ENCODE data around the gene CELF6. TPM values are rescaled to one million over a fixed set of nuclear protein-coding genes. Genes with fewer than 3 reads are reported as not detected.
A peak's percentile ranks its signal among the peaks of the same experiment; 100 is the strongest.
"Not testable (repeated sequence)": the region's sequence is repeated elsewhere in the genome, so short reads cannot be mapped to it uniquely, and the experiment has no call there.

The CELF6 gene
- total RNA-seq, 1 donor from 2014 or later: 0.17 TPM

DNA sequence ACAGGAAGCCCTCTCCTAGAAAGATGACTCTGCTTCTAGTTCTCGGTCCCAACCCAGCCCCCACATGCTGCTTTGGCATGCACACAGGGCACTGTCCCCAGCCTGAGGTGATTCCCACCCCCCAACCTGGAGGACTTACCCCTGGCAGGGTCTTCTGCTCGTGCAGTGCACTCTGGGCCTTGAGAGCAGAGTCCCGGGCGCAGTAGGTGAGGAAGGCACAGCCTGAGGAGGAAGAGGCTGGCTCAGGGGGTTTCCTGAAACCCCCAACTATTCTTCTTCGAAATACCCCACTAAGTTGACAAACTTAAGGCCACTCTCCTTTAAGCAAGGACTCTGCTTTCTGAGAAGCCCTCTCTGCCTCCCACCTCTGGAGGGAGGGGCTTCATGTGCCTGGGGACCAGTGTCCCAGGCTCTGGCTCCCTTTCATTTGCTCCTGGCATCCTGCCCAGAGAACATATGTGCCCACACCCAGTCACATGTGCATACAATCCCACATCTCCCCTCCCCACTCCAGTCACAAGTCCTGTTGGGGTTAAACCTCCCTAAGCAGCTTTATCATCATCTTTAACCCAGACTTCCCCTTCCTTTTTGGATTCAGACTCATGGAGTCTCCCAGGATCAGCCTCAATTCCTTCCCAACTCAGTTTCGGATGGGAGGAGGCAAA, 4.1 kb downstream of the CELF6 start:
- no peak for DNase-seq

DNA sequence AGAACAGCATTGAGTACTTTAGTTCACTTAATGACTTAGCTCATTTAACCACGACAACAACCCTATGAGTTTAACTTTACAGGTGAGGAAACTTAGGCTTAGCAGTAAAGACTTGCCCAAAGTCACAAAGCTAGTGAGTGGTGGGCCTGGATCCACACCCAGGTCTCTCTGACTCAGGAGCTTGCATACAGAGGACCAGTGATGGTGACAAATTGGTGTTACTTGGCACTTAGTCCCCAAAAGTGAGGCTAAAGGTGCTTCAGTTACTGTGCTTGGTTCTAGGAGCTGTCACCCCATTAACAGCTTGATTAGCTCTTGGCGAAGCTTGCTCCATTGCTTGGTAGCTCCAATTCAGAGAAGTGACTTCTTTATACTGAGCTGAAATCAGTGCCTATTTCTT, 6.1 kb downstream of the CELF6 start:
- no peak for DNase-seq

DNA sequence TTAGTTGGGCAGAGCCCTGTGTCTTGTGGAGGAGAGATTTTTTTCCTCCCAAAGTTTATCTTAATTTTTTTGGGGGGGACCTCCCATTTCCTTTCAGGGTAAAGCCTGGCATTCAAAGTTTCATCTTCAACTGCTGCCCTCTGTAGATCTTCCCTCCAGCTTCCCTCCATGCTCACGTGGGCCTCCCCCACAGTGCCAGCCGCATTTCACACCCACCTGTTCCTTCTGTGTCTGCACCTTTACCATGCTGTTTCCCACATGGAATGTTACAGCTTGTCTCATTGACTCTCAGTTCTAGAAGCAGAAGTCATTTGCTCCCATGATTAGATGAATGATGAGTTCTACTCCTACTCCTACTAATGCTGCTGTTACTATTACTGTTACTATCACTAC, 6.5 kb downstream of the CELF6 start:
- no peak for DNase-seq

DNA sequence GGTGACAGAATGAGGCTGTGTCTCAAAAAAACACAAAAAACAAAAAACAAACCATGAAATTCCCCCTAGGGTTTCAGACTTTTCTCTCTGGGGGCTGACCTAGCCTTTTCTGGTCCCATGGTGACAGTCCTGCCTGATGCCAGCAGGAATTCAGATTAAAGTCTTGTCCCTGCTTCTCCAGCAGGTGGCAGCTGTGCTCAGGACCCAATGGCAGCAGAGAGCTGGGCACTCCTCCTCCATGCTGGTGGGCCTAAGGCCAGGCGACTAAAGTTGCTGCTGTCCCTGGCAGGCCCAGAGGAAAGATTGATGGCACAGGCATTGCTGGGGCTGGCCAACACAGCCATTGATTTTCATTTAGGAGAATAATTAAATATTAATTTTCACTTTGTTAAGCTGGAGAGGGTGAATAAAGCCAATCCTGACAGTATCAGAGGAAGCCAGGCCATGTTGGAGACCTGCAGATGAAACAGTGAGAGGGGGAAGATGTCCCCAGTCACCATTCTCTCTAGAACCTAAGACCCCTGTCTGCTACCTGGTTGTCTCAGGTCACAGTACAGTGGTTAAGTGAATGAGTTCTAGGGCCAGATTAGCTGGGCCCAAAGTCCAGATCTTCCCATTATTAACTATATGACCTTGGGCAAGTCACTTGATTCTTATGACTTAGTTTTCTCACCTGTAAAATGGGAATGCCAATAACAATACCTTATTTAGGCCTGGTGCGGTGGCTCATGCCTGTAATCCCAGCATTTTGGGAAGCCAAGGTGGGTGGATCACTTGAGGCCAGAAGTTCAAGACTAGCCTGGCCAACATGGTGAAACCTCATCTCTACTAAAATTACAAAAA, 7.1 kb downstream of the CELF6 start:
- peak; percentile 82 for DNase-seq

DNA sequence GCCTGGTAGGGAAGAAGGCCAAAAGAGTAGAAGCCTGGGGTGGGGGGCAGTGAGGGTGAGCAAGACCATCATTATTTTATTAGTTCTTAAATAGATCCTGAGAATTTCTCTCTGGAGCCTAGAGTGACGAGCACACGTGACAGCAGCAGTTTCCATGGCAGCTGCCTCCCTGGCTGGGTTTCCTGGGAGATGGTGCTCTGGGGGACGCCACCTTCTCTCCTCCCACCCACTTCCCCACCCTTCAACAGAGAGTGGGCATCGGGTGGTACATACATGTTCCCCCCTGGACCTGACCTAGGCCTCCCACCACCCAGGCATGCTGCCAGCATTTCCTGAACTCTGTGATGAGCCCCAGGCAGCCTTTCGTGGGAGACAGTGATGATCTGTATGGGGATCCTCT, 12.9 kb downstream of the CELF6 start:
- no peak for DNase-seq

DNA sequence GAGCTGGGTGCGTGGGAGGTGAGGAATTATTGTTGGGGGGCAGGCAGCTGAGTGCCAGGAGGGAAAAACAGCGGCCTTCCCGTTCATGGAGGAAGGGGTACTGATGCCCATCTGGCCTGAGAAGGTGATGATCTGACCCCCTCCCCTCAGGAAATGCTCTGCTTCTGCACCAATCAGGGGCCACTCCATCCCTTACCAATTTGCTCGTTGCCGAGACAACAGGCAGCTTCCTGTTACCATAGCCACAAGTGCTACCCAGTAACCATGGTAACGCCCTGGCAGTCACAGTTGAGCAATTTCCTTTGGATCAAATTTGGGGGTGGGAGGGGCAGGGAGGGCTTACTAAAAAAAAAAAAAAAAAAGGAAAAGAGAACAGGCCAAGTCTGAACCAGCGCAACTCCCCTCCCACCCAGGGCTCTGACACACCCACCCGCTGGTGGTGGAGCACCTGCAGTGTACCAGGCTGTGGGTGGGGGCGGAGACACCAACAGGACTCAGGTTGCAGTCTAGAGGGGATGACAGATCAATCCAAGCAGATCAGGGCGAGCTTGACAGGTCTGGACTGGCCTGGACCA, 13.7 kb downstream of the CELF6 start:
- DNase-seq: peak; percentile 23

DNA sequence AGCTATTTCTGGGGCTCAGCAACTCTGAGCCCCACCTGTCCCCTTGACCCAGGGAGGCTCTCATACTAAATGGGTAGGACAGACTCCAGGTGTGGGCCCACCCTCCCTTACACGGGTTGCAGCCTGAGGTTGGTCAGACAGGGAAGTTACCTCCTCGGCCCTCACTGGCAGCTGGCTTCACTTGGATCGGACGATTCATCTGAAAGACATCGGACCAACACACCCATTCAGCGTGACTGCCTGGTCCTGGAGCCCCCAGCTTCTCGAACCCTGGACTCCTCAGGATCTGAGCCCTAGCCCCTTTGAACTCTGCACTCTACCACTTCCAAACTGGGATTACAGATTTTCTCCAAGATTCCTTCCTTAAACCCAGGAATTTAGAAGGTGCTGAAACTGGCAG, 15.4 kb downstream of the CELF6 start:
- DNase-seq: no peak

DNA sequence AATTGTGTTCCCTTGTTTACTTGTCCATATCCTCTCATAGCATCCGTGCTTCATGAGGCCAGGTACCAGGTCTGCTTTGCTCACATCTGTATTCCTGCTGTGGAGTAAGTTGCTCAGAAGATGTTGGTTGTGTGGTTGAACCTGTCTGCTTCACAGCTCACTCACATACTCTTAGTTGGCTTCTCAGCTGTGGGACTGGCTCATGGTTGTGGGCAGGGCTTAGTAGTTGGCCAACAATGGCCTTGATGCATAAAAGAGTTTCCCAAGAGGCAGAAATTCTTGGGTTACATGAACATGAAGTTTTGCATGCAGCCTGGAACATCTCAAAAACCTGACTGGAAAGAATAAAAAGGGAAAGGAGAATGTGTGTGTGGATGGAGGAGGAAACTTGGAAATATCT, 17.0 kb downstream of the CELF6 start:
- no peak for DNase-seq

DNA sequence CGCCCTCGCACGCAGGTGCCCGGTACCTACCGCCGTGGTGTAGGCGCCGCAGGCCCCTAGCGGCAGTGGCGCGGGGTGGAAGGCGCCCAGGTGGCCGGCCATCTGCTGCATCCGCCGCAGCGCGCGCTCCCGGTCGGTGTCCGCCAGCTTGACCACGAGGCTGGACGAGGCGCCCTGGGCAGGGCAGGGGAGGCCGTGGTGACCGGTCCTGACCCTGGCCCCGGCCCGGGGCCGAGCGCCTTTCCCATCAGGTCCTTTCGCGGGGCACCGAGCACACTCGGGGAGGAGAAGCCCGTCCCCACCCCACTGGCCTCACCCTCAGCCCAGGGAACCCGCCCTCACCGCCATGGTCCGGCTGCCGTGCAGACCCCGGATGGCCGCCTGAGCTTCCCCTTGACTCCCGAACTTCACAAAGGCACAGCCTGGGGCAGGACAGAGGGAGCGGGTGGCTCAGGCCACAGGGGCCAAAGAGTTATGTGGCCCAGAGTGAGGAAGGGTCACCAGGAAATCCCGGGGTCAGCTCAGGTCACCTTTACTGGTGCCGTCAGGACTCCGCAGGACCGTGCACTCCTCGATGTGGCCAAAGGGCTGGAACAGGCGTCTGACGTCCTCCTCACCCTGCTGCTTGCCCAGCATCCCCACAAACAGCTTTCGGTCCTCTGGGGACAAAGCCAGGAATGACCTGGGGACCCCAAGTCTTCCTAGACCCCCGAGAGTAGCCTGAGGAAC, 30.2 kb downstream of the CELF6 start:
- DNase-seq: no peak

DNA sequence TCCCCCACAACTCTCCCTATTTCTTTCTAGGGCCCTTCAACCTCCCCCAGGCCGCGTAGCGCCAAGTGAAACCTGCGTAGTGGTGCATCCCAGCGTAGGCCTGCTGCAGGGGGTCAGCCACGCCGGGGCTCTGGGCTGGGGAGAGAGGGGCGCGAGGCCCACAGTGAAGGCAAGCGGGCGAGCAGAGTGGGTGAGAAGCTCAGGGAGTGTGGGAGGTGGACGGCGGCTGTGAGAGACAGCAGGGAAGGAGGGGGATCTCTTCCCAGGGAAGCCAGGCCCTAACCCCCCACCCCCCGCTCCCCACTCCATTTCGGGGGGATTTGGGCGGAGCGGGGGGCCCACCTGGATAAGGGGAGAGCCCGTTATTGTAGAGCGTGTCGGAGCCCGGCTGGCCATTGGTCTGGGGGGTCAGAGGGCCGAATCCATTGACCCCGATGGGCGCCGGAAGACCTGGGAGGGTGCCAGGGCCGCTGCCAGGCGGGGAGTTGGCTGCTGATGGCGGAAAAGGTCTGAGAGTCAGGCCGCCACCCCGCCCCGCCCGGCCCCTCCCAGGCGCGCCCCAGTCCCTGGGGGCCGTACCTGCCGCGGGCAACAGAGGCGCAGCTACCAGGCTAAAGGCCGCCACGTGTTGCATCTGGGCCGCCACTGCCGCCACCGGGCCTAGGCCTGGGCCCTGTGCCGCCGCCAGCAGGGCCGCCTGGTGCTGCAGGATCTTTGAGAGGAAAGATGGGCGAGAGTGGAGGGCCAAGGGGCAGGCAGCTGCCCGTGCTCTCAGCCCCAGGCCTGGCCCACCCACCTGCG, 31.0 kb downstream of the CELF6 start:
- DNase-seq: no peak

DNA sequence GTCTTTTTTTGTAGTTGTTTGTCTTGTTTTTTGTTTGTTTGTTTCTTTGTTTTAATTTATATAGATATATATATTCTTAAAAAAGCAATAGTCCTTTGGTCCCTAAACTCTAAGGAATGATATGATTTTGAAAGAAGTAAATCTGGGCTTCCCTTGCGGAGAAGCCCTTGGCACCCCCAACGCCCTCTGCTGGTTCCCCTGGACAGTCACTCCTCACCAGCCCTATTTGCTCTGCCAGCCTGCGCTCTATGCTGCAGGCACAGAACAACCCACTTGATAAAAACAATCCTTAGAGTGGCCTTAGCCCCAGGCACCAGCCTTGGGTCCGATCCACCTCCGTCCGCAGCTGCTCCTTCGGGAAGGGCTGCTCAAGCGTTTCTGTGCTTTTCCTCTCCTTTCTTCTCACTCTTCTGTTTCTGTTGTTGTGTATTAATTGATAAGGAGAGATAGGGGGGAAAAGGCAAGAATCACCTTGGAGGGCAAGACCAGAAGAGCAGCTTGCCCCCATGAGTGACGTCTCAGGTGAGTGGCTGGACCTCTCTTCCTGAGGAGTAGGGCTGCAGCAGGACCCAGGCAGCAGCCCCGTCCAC, 33.9 kb downstream of the CELF6 start:
- DNase-seq: peak; percentile 69

DNA sequence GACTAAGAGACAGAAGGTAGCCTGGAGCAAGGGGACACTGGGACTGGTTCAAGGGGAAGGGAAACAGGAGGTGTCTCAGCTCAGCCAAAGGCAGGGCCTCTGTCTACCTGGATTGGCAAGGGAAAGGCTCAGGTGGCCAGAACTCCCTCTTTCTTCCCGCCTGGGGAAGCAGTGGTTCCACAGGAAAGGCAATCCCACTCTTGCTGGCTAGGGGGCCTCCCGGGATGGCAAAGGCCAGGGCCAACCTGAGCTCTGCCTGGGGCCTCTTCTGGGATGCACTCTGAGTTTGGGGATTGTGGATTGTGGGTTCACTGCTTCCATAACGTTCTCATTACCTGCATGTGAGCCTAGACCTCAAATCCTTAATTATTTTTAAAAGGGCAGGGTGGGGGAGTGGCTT, 34.6 kb downstream of the CELF6 start:
- no peak for DNase-seq

DNA sequence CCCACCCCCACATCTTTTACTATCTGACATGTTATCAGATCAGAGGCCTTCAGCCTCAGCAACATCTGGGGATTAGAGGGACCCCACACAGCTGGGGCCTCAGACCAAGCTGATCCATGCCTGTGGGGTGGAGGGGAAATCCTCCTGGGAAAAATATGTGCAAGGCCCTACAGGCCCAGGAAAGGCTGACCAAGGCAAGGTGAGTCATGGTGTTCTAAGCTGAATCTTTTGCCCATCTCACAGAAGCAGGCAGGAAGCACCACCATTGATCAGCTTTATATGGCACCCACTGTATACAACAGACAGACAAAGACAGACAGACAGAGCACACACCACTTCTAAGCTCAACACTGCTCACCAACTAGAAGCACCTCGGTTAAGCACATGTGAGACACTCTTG, 35.2 kb downstream of the CELF6 start:
- DNase-seq: no peak

DNA sequence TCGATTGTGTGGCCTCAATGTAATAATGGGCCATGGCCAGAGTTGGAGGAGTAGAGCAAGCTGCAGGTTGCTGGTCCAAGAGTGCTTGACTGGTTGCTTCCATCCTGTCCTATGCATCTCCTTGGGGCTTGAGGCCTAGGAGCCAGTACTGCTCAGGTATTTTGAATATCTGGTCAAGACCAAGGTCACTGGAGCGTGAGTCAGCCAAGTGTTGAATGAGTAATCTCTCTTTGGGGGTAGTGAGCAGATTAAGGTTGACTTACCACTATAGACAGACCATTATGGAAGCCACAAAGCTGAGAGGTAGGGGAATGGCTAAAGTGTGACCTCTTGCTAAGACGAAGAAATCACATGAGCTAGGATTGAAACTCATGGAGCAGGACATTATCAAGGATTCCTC, 38.2 kb downstream of the CELF6 start:
- no peak for DNase-seq

DNA sequence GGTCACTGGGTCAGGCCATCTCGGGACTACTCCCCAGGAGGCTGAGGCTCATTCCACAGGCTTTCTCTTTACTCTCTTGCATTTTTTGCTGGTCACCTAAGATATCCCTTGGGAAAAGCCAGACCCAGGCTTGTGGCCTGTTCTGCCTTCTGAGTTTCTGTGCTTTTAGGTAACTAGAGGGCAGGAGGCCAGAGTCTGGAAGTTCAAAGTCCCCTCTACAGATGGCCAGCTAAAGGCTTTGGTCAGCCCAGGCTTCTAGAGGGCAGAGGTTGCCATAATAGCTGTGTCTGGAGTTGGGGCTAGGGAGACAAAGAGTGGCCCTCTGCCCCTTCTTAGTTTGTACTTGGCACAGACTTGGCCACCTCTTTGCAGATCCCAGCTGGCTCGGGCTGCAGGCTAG, 39.2 kb downstream of the CELF6 start:
- no peak for DNase-seq

DNA sequence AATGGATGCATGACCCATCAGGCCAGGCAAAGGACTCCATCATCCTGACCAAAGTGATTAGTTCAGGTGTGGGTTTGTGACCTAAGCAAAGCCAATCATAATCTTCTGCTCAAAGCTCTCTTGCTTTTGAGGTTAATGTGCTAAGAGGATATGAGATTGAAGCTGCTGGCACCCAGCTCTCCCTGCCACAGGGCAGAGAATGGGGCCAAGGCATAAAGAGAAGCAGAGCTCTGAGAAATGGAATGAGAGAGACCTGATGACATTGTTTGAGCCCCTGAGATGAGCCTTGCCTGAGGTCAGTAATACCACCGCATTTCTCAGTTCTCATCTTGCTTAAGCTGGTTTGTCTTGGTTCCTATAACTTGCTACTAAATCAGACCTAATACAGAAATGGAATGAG, 41.2 kb downstream of the CELF6 start:
- no peak for DNase-seq

DNA sequence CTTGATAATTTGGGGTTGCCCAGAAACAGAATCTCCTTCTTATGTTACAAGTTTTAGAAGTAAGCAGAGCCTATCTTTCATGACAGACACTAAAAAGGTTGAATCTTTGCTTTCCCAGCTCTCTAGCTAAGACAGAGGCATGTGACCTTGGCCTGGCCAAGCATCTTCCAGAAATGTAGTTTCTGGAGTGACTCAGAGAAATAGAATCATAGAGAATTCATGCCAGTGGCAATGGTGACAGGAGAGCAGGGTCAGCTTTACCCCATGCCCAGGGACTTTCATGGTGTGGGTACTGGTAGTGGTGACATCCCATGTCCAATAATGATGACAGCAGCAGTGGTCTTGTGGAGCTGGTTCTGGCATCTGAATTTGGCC, 43.6 kb downstream of the CELF6 start:
- no peak for DNase-seq

DNA sequence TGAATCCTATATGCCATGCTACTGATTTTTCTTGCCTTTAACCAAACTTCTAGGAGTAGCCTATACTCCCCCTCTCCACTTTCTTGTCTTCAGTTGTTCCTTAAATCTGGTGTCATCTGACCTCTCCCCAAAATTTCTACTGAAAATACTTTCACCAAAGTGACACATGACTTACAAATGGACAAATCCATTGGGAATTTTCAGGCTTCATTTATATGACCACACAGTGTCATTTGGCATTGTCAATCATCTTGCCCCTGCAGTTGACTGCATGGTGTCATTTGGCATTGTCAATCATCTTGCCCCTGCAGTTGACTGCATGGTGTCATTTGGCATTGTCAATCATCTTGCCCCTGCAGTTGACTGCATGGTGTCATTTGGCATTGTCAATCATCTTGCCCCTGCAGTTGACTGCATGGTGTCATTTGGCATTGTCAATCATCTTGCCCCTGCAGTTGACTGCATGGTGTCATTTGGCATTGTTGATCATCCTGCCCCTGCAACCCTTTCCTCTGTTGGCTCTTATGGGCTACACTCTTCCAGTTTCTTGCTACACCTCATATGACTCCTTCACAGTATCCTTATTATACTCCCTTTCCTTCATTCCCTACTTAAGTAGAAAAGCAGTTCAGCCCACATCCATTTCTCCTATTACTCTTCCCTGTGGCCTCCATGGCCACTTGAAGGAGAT, 44.2 kb downstream of the CELF6 start:
- DNase-seq: not testable (repeated sequence)

DNA sequence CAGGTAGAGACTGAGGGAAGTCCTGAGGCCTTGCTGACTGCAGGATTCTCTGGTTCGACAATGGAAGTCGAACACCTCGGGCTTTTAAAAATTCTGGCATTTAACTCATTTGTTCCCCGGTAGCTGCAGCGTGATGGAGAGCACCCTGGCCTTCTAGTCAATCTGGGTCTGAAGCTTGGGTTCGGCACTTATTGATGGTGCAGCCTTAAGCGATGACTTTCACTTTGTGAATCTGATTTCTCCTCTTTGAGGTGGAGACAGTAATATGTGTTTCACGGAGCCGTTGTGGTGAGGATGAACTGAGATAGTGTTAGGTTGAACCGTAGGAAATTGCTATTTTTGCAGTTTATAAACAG, 47.0 kb downstream of the CELF6 start:
- DNase-seq: no peak

DNA sequence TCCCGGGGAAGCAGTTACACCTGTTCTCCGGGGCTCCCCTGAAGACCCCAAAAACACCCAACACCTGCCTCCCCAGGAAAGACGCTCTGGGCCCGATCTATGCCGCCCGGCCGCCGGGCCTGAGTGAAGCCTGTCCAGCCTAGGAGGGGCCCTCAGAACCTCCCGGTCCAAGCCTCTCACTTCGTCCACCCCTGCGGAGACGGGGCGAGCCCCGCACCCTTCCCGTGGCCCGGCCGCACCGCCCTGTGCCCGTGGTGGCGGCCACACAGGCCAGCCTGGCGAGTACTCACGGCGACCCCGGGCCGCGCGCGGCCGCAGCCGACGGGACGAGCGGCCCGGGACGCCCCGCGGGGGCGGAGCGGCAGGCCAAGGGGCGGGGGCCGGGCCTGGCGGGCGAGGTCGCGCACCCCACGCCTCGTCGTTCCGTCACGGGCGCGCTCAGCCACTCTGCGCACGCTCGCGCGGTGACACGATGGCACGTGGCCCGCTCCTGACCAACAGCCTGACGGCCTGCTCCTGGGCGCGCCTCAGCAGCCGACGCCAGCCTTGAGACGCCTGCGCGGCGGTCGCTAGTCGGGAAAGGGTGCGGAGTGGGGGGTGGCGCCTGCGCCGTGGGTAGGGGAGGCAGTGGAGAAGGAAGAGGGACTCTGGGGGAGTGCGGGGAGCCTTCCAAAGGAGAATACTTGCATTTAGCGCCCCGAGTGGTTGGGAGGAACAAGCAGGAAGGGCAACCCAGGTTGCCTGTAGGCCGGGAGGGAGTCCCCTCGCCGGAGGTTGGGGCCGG, 47.6 kb downstream of the CELF6 start, which contains the start of gene PARP6:
PARP6 (minus strand) TSS at position 342 of the 784 bp plus-strand sequence. CDS start 5,077 bp downstream, outside the sequence.
- peak; percentile 99 for DNase-seq

DNA sequence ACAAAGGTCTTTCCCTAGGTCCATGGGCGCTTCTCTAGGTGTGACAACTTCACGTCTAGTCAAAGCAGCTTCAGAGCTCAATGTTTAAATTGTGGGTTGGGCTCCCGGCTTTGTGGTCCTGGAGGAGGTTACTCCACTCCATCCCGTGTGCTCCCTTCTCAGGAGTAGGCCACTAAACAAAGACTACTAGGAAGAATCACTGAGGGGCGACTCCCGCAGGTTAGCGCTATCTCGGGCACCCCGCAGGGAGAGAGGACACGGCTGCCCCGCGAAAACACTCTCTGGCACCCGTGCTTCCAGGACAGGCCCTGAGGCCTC, 48.1 kb downstream of the CELF6 start:
- peak; percentile 30 for DNase-seq
